GM06990 (cell line): ENCODE results near the gene GLS2.

ENCODE experiments used
- DNase-seq: peaks from one replicate; pipeline ENCODE4 v3.0.0-alpha.2; 2011; ENCODE audit not compliant: insufficient read length; ENCODE audit errors: extremely low read depth
- H3K27me3 ChIP-seq: replicated peaks from 2 replicates; pipeline ENCODE4 v1.6.0; 2011; ENCODE audit warnings: low read length; ENCODE audit not compliant: control insufficient read depth, insufficient read depth
- H3K36me3 ChIP-seq: 2 replicates; pipeline ENCODE4 v1.5.1; 2011; ENCODE audit warnings: low read length; ENCODE audit not compliant: control insufficient read depth, insufficient read depth
- H3K4me3 ChIP-seq: replicated peaks from 2 replicates; pipeline ENCODE4 v1.5.1; 2011; ENCODE audit warnings: low read depth, mild to moderate bottlenecking, control low read depth, low read length
- TF ChIP-seq, protein P1 (sequence below): IDR thresholded peaks from 2 replicates; pipeline ENCODE4 v1.5.1; 2011; ENCODE audit warnings: low read length, control low read depth, mild to moderate bottlenecking, inconsistent platforms; ENCODE audit not compliant: insufficient read depth, poor library complexity, severe bottlenecking

The GLS2 gene

GRCh38 chr12:56490360-56490759 lies 2.4 kb upstream of the GLS2 start:
- H3K36me3 ChIP-seq: no peaks in the 10 kb centered on the region
- no peak overlapping the region for H3K4me3 ChIP-seq
- TF ChIP-seq, protein P1, sequence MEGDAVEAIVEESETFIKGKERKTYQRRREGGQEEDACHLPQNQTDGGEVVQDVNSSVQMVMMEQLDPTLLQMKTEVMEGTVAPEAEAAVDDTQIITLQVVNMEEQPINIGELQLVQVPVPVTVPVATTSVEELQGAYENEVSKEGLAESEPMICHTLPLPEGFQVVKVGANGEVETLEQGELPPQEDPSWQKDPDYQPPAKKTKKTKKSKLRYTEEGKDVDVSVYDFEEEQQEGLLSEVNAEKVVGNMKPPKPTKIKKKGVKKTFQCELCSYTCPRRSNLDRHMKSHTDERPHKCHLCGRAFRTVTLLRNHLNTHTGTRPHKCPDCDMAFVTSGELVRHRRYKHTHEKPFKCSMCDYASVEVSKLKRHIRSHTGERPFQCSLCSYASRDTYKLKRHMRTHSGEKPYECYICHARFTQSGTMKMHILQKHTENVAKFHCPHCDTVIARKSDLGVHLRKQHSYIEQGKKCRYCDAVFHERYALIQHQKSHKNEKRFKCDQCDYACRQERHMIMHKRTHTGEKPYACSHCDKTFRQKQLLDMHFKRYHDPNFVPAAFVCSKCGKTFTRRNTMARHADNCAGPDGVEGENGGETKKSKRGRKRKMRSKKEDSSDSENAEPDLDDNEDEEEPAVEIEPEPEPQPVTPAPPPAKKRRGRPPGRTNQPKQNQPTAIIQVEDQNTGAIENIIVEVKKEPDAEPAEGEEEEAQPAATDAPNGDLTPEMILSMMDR: no peak
- H3K27me3 ChIP-seq: no peaks in the 10 kb centered on the region
- DNase-seq: no peak

DNA sequence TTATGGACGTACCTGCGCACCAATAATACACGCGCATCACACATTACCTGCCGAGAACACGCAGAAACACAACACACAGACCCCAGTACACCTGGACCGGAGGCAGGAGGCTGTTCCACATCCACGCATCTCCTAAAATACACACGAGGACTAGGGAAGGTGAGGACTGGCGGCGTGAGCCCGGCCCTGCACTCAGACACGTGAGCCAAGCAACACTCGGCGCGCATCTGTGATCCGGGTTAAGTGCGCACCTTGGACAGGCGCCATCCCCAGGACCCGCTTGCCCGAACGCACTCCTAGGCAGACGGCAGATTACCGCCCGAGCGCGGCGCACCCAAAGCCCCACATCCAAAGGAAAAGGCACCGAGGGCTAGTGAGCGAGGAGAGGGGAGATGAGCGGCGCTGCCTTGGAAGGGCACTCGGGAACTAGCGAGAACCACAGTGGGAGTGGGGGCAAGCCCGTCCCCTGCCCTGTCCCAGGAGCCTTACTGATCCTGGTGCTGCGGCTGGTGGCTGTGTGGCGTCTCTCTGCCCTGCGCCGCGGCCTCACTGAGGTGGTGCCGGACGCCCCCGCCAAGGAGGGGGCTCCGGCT lies 417 bp downstream of the GLS2 start:
- TF ChIP-seq, protein P1: no peak
- H3K36me3 ChIP-seq: no peaks in the 10 kb centered on the region
- peak; percentile 47 for DNase-seq
- peak overlapping the region; percentile 68 for H3K4me3 ChIP-seq
- H3K27me3 ChIP-seq: no peaks in the 10 kb centered on the region

GRCh38 chr12:56486694-56487093 lies 1.3 kb downstream of the GLS2 start:
- Histone ChIP-seq H3K27me3 (no peaks in the 10 kb centered on the region), H3K36me3 (no peaks in the 10 kb centered on the region), H3K4me3 (no peak overlapping the region)
- no peak for DNase-seq
- TF ChIP-seq, protein P1: no peak

DNA sequence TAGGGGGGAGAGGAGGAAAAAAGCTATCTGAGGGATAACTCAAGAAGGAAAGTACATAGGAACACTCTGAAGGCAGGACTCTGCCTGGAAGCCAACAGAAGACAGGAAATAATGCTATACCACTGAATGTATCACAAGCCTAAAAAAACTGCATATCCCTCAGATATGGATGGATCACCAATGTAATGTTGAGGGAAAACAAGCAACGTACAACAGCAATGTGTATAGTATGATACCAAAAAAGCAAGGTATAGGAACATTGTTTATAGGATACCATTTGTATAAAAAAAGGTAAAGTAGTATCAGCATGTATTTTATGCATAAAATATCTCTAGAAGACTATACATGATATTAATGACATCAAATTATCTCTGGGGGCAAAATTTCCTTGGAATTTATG lies 3.4 kb downstream of the GLS2 start:
- H3K36me3 ChIP-seq: no peaks in the 10 kb centered on the region
- no peak overlapping the region for H3K4me3 ChIP-seq
- no peak for DNase-seq
- TF ChIP-seq, protein P1: no peak
- H3K27me3 ChIP-seq: no peaks in the 10 kb centered on the region

DNA sequence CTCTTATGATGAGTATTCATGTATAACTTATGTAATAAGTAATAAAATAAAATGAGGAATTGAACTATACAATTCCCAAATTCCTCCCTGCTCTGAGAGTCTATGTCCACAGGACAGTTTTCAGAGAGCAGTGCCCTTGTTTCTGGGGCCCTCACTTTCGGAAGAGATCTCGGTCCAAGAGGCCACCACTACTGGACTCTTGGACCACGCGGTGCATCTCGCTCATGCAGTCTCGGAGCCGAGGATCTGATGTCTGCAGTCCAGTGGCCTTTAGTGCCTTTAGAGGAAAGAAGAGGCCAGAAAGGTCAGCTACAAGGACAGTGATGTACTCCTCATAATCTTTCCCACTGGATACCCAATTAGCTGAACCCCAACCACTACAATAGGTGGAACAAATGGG lies 8.3 kb downstream of the GLS2 start:
- DNase-seq: no peak
- TF ChIP-seq, protein P1: no peak
- peaks cover 1% of the 10 kb centered on the region; the same call in 1 of the 2 replicates for H3K36me3 ChIP-seq

More for the DNA sequence above, 8.3 kb downstream of the GLS2 start:
- no peak overlapping the region for H3K4me3 ChIP-seq
- H3K27me3 ChIP-seq: no peaks in the 10 kb centered on the region
